Fibroblast of skin of back (primary cell): ENCODE measurements around the gene IMMT. TPM values are rescaled to one million over a fixed set of nuclear protein-coding genes. Genes with fewer than 3 reads are reported as not detected.
"Not testable (repeated sequence)": the region's sequence is repeated elsewhere in the genome, so short reads cannot be mapped to it uniquely, and the experiment has no call there.

ENCODE experiments used
- DNase-seq: peaks from one replicate; pipeline ENCODE4 v3.0.0-alpha.2; 2013
- polyA plus RNA-seq, 2 experiments: library from polyadenylated mRNA; unstranded; fragments of 120-200 nt; gene quantifications; one replicate each; pipeline ENCODE4 v1.2.1, GENCODE V29; 2013; ENCODE audit not compliant: insufficient read length in 2 of 2

Gene IMMT
- polyA plus RNA-seq (2013, experiment 1 of 2; ENCODE audit: insufficient read length), result 86.7 TPM
- 56.2 TPM for polyA plus RNA-seq (2013, experiment 2 of 2; ENCODE audit: insufficient read length)

- DNase-seq, result peak; percentile 97
These were observed at the start of gene IMMT for GRCh38 chr2:86195055-86195807. IMMT (minus strand) TSS chr2:86195462; CDS start chr2:86195382, 80 bp downstream.

- not testable (repeated sequence) for DNase-seq
These were observed 49.5 kb upstream of the IMMT start for GRCh38 chr2:86244781-86245180.

- DNase-seq, result no peak
These were observed 48.9 kb upstream of the IMMT start for GRCh38 chr2:86243950-86244733.

- DNase-seq, result no peak
These were observed 48.0 kb upstream of the IMMT start for GRCh38 chr2:86243272-86243671.

- DNase-seq, result no peak
These were observed 46.3 kb upstream of the IMMT start for GRCh38 chr2:86241611-86242010.

- no peak for DNase-seq
These were observed 45.0 kb upstream of the IMMT start for GRCh38 chr2:86240251-86240650.

- no peak for DNase-seq
These were observed 44.5 kb upstream of the IMMT start for GRCh38 chr2:86239745-86240144.

- no peak for DNase-seq
These were observed 44.1 kb upstream of the IMMT start for GRCh38 chr2:86239326-86239725.

GRCh38 chr2:86238354-86238753, 43.1 kb upstream of the IMMT start:
- DNase-seq, result no peak

- no peak for DNase-seq
These were observed 41.9 kb upstream of the IMMT start for GRCh38 chr2:86237172-86237571.

- no peak for DNase-seq
These were observed 40.1 kb upstream of the IMMT start for GRCh38 chr2:86235196-86235980.

- DNase-seq, result no peak
These were observed 39.4 kb upstream of the IMMT start for GRCh38 chr2:86234563-86235131.

- no peak for DNase-seq
These were observed 38.2 kb upstream of the IMMT start for GRCh38 chr2:86233436-86233835.

GRCh38 chr2:86232910-86233309, 37.6 kb upstream of the IMMT start:
- DNase-seq, result no peak

- no peak for DNase-seq
These were observed 37.1 kb upstream of the IMMT start for GRCh38 chr2:86232373-86232784.

GRCh38 chr2:86231680-86232372, 36.6 kb upstream of the IMMT start:
- DNase-seq, result no peak

- DNase-seq, result no peak
These were observed 35.7 kb upstream of the IMMT start for GRCh38 chr2:86230961-86231360.

- no peak for DNase-seq
These were observed 34.0 kb upstream of the IMMT start for GRCh38 chr2:86229221-86229620.

- not testable (repeated sequence) for DNase-seq
These were observed 33.3 kb upstream of the IMMT start for GRCh38 chr2:86228574-86228973.

GRCh38 chr2:86227685-86228084, 32.4 kb upstream of the IMMT start:
- no peak for DNase-seq

GRCh38 chr2:86226636-86227520, 31.6 kb upstream of the IMMT start:
- no peak for DNase-seq
